Neural crest cell (in vitro differentiated cells): ENCODE data around the gene PCDH9. TPM values are rescaled to one million over a fixed set of nuclear protein-coding genes. Genes with fewer than 3 reads are reported as not detected.

ENCODE experiments used
- DNase-seq: peaks from one replicate; pipeline ENCODE4 v3.0.0; 2021; ENCODE audit warnings: low read depth, mixed read lengths, low spot score
- H3K27ac Mint-ChIP-seq: one replicate; pipeline ENCODE4 v1.8.0; 2021; ENCODE audit warnings: mild to moderate bottlenecking, mixed read lengths; ENCODE audit not compliant: unreplicated experiment
- H3K27me3 Mint-ChIP-seq: 2 replicates; pipeline ENCODE4 v1.8.0; 2021; ENCODE audit warnings: low read depth, mild to moderate bottlenecking, mixed read lengths
- H3K36me3 Mint-ChIP-seq: 2 replicates; pipeline ENCODE4 v1.8.0; 2021; ENCODE audit warnings: low read depth, mild to moderate bottlenecking, mixed read lengths
- H3K4me1 Mint-ChIP-seq: 2 replicates; pipeline ENCODE4 v1.8.0; 2021; ENCODE audit warnings: mixed read lengths
- H3K4me3 Mint-ChIP-seq: one replicate; pipeline ENCODE4 v1.8.0; 2021; ENCODE audit warnings: mild to moderate bottlenecking, mixed read lengths
- H3K9me3 Mint-ChIP-seq: 2 replicates; pipeline ENCODE4 v1.8.0; 2021; ENCODE audit warnings: mixed read lengths
- total RNA-seq: library from RNA; stranded (reverse); gene quantifications from 2 replicates; pipeline ENCODE4 v1.2.1, GENCODE V29; 2021
- TF ChIP-seq, protein P1 (sequence below): fragments of 200-600 bp; sonication (generic); conservative IDR thresholded peaks from 2 replicates; pipeline ENCODE4 v1.5.0; 2021; ENCODE audit warnings: antibody characterized with exemption, mild to moderate bottlenecking

The PCDH9 gene
- total RNA-seq, 1 donor from 2014 or later: 6.3 TPM

DNA sequence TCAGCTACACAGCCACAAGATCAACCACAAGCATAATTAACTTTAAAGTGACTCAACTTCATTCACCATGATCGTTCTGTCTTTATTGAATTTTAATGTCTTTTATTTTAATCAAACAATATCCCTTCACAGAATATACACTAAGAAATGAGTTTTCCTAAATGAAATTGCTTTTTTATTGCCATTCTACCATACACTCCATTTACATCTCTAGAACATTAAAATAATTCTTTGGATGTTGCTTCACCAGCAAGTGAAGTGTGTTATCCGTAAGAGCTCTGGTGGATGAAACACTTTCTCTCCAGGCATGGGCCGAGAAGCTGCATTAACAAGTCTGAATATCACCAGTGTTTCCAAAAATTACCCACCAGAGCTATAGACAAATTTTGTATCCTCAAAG, 789.2 kb downstream of the PCDH9 start:
- Mint-ChIP-seq H3K27ac (no peak overlapping the region), H3K9me3 (peaks cover 9% of the 10 kb centered on the region), H3K4me1 (no peaks in the 10 kb centered on the region), H3K27me3 (no peaks in the 10 kb centered on the region), H3K36me3 (no peaks in the 10 kb centered on the region), H3K4me3 (no peak overlapping the region)
- DNase-seq: no peak
- TF ChIP-seq, protein P1, sequence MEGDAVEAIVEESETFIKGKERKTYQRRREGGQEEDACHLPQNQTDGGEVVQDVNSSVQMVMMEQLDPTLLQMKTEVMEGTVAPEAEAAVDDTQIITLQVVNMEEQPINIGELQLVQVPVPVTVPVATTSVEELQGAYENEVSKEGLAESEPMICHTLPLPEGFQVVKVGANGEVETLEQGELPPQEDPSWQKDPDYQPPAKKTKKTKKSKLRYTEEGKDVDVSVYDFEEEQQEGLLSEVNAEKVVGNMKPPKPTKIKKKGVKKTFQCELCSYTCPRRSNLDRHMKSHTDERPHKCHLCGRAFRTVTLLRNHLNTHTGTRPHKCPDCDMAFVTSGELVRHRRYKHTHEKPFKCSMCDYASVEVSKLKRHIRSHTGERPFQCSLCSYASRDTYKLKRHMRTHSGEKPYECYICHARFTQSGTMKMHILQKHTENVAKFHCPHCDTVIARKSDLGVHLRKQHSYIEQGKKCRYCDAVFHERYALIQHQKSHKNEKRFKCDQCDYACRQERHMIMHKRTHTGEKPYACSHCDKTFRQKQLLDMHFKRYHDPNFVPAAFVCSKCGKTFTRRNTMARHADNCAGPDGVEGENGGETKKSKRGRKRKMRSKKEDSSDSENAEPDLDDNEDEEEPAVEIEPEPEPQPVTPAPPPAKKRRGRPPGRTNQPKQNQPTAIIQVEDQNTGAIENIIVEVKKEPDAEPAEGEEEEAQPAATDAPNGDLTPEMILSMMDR: no peak

DNA sequence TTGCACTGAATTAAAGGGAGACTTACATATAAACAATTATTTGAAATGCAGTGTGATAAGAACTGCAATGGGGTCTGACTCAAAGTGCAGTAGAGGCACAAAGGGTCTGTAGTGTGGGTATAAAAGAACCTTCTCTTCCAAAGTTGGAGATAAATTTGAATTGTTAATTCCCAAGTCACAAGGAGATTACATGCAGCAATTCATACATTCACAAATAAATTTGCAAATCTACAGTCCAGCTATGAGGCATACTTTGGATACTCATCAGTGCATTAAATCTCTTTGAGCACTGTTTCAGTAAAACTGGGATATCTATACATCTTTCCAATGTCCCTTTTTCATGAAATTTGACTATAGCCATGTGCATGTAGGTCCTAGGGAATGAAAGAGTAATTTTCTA, 799.4 kb downstream of the PCDH9 start:
- no peaks in the 10 kb centered on the region for H3K36me3 Mint-ChIP-seq
- H3K27me3 Mint-ChIP-seq: no peaks in the 10 kb centered on the region
- TF ChIP-seq, protein P1: no peak
- H3K9me3 Mint-ChIP-seq: no peaks in the 10 kb centered on the region
- no peak for DNase-seq
- H3K4me3 Mint-ChIP-seq: no peak overlapping the region
- H3K27ac Mint-ChIP-seq: no peak overlapping the region
- no peaks in the 10 kb centered on the region for H3K4me1 Mint-ChIP-seq

DNA sequence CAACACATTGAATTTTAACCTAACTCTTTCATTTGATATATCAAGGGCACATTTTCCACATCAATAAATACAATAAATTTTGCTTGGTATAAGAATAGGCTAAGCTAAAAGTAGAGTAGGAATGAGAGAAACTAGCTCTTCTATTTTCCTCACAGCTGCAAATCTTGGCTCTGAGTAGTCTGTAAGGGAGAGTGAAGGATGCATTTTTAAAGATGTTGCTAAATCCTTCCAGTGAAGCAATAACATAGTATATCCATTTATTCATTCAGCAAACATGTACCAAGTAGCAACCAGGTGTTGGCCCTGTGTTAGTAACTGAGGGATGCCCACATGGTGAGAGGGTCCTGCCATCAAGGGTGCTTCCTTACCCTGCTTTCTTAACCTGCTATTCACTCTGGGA, 799.9 kb downstream of the PCDH9 start:
- Mint-ChIP-seq H3K36me3 (no peaks in the 10 kb centered on the region), H3K9me3 (no peaks in the 10 kb centered on the region), H3K27ac (no peak overlapping the region), H3K4me1 (no peaks in the 10 kb centered on the region), H3K27me3 (no peaks in the 10 kb centered on the region), H3K4me3 (no peak overlapping the region)
- TF ChIP-seq, protein P1: no peak
- no peak for DNase-seq

DNA sequence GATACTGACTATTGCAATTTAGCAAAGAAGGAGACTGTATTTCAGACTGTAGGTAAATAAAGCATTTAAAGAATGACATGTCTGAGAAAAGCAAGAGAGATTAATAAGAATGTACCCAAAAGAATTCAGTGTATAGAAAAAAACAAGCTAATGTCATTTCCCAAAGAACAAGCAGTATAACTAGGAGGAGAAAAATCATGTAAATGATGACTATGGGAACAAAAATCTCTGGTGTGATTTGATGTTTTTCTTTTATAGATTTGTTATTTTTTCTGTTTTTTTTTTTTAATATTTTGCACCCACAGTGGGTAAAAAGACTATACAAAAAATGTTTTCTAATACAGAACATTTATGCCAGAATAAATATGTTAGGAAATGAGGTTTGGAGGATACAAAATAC, 801.0 kb downstream of the PCDH9 start:
- no peak for DNase-seq
- TF ChIP-seq, protein P1: no peak
- Mint-ChIP-seq H3K36me3 (no peaks in the 10 kb centered on the region), H3K27ac (no peak overlapping the region), H3K9me3 (no peaks in the 10 kb centered on the region), H3K27me3 (no peaks in the 10 kb centered on the region), H3K4me1 (no peaks in the 10 kb centered on the region), H3K4me3 (no peak overlapping the region)

DNA sequence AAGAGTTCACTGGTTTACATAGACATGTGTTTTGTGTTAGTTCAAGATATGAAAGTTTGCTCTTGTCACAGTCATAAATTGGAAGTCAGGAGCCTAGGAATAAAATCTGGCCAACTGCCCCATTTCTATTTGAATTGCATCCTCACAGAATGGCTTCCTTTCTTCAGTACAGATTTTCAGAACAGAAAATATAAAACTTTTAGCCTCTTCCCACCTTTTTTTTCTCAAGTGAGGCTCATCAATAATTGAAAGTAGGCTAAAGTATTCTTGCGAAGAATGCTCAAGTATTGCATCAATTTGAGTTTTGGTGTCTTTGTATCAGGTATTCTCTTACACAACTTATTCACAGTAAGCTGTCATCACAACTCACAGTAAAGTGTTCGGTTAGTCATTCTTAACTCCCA, 802.7 kb downstream of the PCDH9 start:
- Mint-ChIP-seq H3K9me3 (no peaks in the 10 kb centered on the region), H3K27me3 (no peaks in the 10 kb centered on the region), H3K4me1 (no peaks in the 10 kb centered on the region), H3K36me3 (no peaks in the 10 kb centered on the region), H3K4me3 (no peak overlapping the region), H3K27ac (no peak overlapping the region)
- DNase-seq: no peak
- TF ChIP-seq, protein P1: no peak

DNA sequence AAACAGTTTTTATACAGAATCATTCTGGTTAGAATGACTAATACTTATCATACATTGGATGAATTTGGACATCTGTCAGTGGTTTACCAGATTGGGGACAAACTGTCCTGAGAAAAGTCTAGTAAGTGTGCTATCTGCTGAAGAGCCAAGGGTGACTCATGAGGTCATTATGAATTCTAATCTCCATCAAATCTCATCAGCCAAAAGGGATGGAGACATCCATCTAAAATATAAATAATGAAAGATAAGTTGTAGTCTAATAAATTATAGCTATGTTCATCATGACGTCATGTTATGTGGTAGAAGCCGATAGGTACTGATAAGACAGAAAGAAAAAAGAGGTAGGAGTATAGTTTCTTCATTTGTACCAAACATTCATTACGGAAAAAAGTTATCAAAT, 804.4 kb downstream of the PCDH9 start:
- no peaks in the 10 kb centered on the region for H3K36me3 Mint-ChIP-seq
- H3K4me3 Mint-ChIP-seq: no peak overlapping the region
- TF ChIP-seq, protein P1: no peak

More for the DNA sequence above, 804.4 kb downstream of the PCDH9 start:
- Mint-ChIP-seq H3K27me3 (no peaks in the 10 kb centered on the region), H3K27ac (no peak overlapping the region), H3K4me1 (no peaks in the 10 kb centered on the region), H3K9me3 (peaks cover 8% of the 10 kb centered on the region)
- DNase-seq: no peak
